ENCODE results near the gene CKAP2L.
"Not testable (repeated sequence)": the region's sequence is repeated elsewhere in the genome, so short reads cannot be mapped to it uniquely, and the experiment has no call there.

The CKAP2L gene

DNA sequence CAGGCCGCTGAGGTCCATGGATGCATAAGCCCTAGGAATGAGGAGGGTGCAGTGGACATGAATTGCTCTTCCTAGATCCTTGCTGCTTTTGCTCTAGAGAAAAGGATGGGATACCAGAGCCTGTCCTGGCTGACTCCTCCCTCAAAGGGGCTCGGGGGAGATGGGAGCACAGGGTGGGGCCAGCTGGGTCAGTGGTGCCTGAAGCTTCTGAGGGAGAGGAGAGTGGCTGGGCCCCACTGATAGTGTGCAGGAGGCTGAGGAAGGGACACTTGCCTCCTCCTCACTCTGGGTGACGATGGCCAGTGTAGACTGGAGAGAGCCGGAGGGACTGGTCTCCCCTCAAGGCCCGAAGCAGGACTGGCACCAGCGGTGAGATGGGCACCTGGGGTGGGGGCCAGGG, 43.6 kb downstream of the CKAP2L start, which contains the start of gene NT5DC4:
TSS of gene NT5DC4 (plus strand) at position 236 of the 400 bp plus-strand sequence. CDS start at position 296, 60 bp downstream.
- H3K27me3 ChIP-seq (ENCODE audit: control insufficient read depth, insufficient read depth, low read length, poor library complexity, severe bottlenecking): no peaks in the 10 kb centered on the region
- H3K4me3 ChIP-seq (ENCODE audit: insufficient read depth, low read depth, low read length): no peak within 1 kb of the TSS
- H3K27ac ChIP-seq (ENCODE audit: insufficient read depth, low read depth, low read length, poor library complexity, severe bottlenecking): no peak within 1 kb of the TSS
- no peaks in the 10 kb centered on the region for H3K9me3 ChIP-seq (ENCODE audit: control insufficient read depth, low read length)
- no peaks in the 10 kb centered on the region for H3K36me3 ChIP-seq (ENCODE audit: control insufficient read depth, insufficient read depth, low read length)
- H3K4me1 ChIP-seq (ENCODE audit: control insufficient read depth, insufficient read depth, low read length): no peaks in the 10 kb centered on the region
- 86 to 91% methylated on average over 6 of the region's 6 CpGs for WGBS, 2 experiments

DNA sequence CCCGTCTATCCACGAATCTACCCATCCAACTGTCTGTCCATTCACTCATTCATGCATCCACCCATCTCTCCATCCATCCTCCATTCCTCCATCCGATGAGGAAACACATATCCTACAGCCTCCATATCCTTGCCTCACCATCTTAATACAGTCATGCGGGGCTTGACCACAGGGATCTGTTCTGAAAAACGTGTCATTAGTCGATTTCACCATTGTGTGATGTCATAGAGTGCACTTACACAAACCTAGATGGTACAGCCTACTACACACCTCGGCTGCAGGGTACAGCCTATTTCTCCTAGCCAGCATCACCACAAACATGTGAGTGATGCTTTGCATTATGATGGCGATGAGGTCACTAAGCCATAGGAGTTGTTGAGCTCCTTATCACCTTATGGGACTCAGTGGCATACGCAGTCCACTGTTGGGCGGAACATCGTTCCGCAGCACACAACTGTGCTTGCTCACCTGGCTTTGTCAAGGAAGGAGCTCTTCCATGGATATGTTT, 45.5 kb downstream of the CKAP2L start:
- no peak overlapping the region for H3K27ac ChIP-seq (ENCODE audit: insufficient read depth, low read depth, low read length, poor library complexity, severe bottlenecking)

DNA sequence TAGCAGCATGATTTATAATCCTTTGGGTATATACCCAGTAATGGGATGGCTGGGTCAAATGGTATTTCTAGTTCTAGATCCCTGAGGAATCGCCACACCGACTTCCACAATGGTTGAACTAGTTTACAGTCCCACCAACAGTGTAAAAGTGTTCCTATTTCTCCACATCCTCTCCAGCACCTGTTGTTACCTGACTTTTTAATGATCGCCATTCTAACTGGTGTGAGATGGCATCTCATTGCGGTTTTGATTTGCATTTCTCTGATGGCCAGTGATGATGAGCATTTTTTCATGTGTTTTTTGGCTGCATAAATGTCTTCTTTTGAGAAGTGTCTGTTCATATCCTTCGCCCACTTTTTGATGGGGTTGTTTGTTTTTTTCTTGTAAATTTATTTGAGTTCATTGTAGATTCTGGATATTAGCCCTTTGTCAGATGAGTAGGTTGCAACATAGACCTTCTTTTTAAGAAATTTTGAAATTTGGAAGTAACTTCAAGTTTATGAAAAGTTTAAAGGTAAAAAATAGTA, 47.5 kb downstream of the CKAP2L start:
- 83 to 100% methylated on average over 1 of the region's 5 CpGs for WGBS, 2 experiments

More for the DNA sequence above, 45.5 kb downstream of the CKAP2L start:
- Histone ChIP-seq H3K36me3 (ENCODE audit: control insufficient read depth, insufficient read depth, low read length) (no peaks in the 10 kb centered on the region), H3K4me3 (ENCODE audit: insufficient read depth, low read depth, low read length) (no peak overlapping the region), H3K27me3 (ENCODE audit: control insufficient read depth, insufficient read depth, low read length, poor library complexity, severe bottlenecking) (no peaks in the 10 kb centered on the region), H3K4me1 (ENCODE audit: control insufficient read depth, insufficient read depth, low read length) (no peaks in the 10 kb centered on the region), H3K9me3 (ENCODE audit: control insufficient read depth, low read length) (no peaks in the 10 kb centered on the region)
- WGBS, 2 experiments: 90 to 91% methylated on average over 12 of the region's 12 CpGs

GRCh38 chr2:112716094-112716493, 48.3 kb downstream of the CKAP2L start:
- not testable (repeated sequence) for H3K27me3 ChIP-seq (ENCODE audit: control insufficient read depth, insufficient read depth, low read length, poor library complexity, severe bottlenecking); H3K4me1 ChIP-seq (ENCODE audit: control insufficient read depth, insufficient read depth, low read length); H3K27ac ChIP-seq (ENCODE audit: insufficient read depth, low read depth, low read length, poor library complexity, severe bottlenecking); H3K4me3 ChIP-seq (ENCODE audit: insufficient read depth, low read depth, low read length); H3K9me3 ChIP-seq (ENCODE audit: control insufficient read depth, low read length); H3K36me3 ChIP-seq (ENCODE audit: control insufficient read depth, insufficient read depth, low read length)
- no CpG with 5 or more reads among the region's 1 CpG for WGBS, 2 experiments

More for the DNA sequence above, 47.5 kb downstream of the CKAP2L start:
- not testable (repeated sequence) for H3K4me1 ChIP-seq (ENCODE audit: control insufficient read depth, insufficient read depth, low read length); H3K36me3 ChIP-seq (ENCODE audit: control insufficient read depth, insufficient read depth, low read length); H3K27me3 ChIP-seq (ENCODE audit: control insufficient read depth, insufficient read depth, low read length, poor library complexity, severe bottlenecking); H3K9me3 ChIP-seq (ENCODE audit: control insufficient read depth, low read length); H3K4me3 ChIP-seq (ENCODE audit: insufficient read depth, low read depth, low read length); H3K27ac ChIP-seq (ENCODE audit: insufficient read depth, low read depth, low read length, poor library complexity, severe bottlenecking)

DNA sequence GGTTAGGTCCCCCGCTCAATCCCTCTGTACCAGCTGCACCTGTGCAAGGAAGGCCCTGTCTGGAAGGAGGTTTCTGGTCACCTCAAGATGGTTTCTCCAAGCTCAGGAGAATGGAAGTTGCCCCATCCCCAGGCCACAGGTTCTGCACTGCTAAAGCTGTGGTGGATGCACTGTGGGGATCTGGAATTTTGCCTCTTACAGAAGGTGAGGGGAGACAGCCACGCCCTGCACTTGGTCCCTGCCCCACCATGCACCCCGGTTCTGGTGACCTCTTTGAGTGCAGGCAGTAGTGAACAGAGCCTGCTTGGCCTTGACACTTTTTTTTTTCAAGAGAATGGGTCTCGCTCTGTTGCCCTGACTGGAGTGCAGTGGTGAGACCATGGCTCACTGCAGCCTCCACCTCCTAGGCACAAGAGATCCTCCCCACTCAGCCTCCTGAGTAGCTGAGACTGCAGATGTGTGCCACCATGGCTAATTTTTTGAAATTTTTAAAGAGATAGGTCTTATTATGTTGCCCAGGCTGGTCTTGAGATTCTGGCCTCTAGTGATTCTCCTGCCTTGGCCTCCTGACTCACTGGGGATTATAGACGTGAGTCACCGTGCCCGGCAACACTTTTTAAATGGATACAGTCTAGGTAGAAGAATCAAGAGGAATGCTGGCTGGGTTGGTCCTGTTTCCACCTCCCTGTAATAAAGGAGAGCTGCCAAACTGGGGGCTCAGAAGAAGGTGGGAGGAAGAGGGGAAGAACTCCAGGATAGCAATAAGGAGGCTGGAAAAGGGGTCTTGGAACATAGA, 49.4 kb downstream of the CKAP2L start:
- H3K36me3 ChIP-seq (ENCODE audit: control insufficient read depth, insufficient read depth, low read length): no peaks in the 10 kb centered on the region
- no peak overlapping the region for H3K27ac ChIP-seq (ENCODE audit: insufficient read depth, low read depth, low read length, poor library complexity, severe bottlenecking)
- H3K4me3 ChIP-seq (ENCODE audit: insufficient read depth, low read depth, low read length): no peak overlapping the region
- H3K4me1 ChIP-seq (ENCODE audit: control insufficient read depth, insufficient read depth, low read length): no peaks in the 10 kb centered on the region
- H3K27me3 ChIP-seq (ENCODE audit: control insufficient read depth, insufficient read depth, low read length, poor library complexity, severe bottlenecking): no peaks in the 10 kb centered on the region
- H3K9me3 ChIP-seq (ENCODE audit: control insufficient read depth, low read length): no peaks in the 10 kb centered on the region
- WGBS, 2 experiments: 93 to 94% methylated on average over 7 of the region's 7 CpGs

GRCh38 chr2:112714331-112714730, 50.1 kb downstream of the CKAP2L start:
- Histone ChIP-seq H3K4me1 (ENCODE audit: control insufficient read depth, insufficient read depth, low read length) (no peaks in the 10 kb centered on the region), H3K27ac (ENCODE audit: insufficient read depth, low read depth, low read length, poor library complexity, severe bottlenecking) (no peak overlapping the region), H3K4me3 (ENCODE audit: insufficient read depth, low read depth, low read length) (no peak overlapping the region), H3K9me3 (ENCODE audit: control insufficient read depth, low read length) (no peaks in the 10 kb centered on the region), H3K27me3 (ENCODE audit: control insufficient read depth, insufficient read depth, low read length, poor library complexity, severe bottlenecking) (no peaks in the 10 kb centered on the region), H3K36me3 (ENCODE audit: control insufficient read depth, insufficient read depth, low read length) (no peaks in the 10 kb centered on the region)
- 90 to 93% methylated on average over 4 of the region's 4 CpGs for WGBS, 2 experiments

DNA sequence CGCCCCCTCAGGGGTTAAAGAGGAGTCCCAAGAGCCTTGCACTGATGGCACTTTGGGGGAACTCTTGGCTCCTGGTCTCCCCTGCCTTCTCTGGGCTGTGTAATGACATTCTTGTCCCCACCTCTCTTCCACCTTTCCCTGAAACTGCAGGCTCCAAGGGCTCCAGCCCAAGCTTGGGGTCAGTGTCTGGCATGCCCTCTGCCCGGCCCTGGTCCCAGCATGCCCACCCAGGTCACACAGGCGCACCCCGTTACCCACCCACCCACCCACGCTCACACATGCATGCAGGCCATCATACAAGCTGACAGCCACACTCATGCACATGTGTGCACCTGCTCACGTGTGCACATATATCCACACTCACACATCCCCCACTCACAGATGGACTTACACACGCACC, 50.5 kb downstream of the CKAP2L start:
- H3K4me3 ChIP-seq (ENCODE audit: insufficient read depth, low read depth, low read length): no peak overlapping the region
- H3K36me3 ChIP-seq (ENCODE audit: control insufficient read depth, insufficient read depth, low read length): no peaks in the 10 kb centered on the region
- no peaks in the 10 kb centered on the region for H3K9me3 ChIP-seq (ENCODE audit: control insufficient read depth, low read length)
- 82 to 88% methylated on average over 6 to 7 of the region's 7 CpGs for WGBS, 2 experiments
- no peaks in the 10 kb centered on the region for H3K27me3 ChIP-seq (ENCODE audit: control insufficient read depth, insufficient read depth, low read length, poor library complexity, severe bottlenecking)
- no peak overlapping the region for H3K27ac ChIP-seq (ENCODE audit: insufficient read depth, low read depth, low read length, poor library complexity, severe bottlenecking)
- H3K4me1 ChIP-seq (ENCODE audit: control insufficient read depth, insufficient read depth, low read length): no peaks in the 10 kb centered on the region

DNA sequence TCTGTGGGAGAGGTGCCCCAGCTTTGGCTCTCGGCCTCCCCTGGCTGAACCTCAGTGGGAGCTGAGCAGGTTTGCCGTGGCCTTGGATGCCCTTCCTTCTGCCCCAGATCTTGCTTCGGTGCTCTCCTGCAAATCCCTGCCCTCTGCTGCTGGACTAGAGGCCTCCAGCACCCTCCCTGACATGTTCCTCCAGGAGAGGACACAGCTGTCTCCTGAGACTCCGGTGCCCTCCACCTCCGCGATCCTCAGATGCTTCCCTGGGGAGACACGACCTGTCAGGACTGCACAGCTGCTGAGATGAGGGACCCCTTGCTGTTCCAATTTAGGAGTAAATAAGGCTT, 50.9 kb downstream of the CKAP2L start:
- no peak overlapping the region for H3K27ac ChIP-seq (ENCODE audit: insufficient read depth, low read depth, low read length, poor library complexity, severe bottlenecking)

GRCh38 chr2:112712903-112713584, 51.4 kb downstream of the CKAP2L start:
- Histone ChIP-seq H3K9me3 (ENCODE audit: control insufficient read depth, low read length) (no peaks in the 10 kb centered on the region), H3K4me3 (ENCODE audit: insufficient read depth, low read depth, low read length) (no peak overlapping the region), H3K27ac (ENCODE audit: insufficient read depth, low read depth, low read length, poor library complexity, severe bottlenecking) (no peak overlapping the region), H3K27me3 (ENCODE audit: control insufficient read depth, insufficient read depth, low read length, poor library complexity, severe bottlenecking) (no peaks in the 10 kb centered on the region), H3K36me3 (ENCODE audit: control insufficient read depth, insufficient read depth, low read length) (no peaks in the 10 kb centered on the region), H3K4me1 (ENCODE audit: control insufficient read depth, insufficient read depth, low read length) (no peaks in the 10 kb centered on the region)
- WGBS, 2 experiments: 88 to 91% methylated on average over 17 of the region's 17 CpGs

More for the DNA sequence above, 50.9 kb downstream of the CKAP2L start:
- no peaks in the 10 kb centered on the region for H3K27me3 ChIP-seq (ENCODE audit: control insufficient read depth, insufficient read depth, low read length, poor library complexity, severe bottlenecking)
- no peaks in the 10 kb centered on the region for H3K36me3 ChIP-seq (ENCODE audit: control insufficient read depth, insufficient read depth, low read length)
- H3K4me1 ChIP-seq (ENCODE audit: control insufficient read depth, insufficient read depth, low read length): no peaks in the 10 kb centered on the region
- no peaks in the 10 kb centered on the region for H3K9me3 ChIP-seq (ENCODE audit: control insufficient read depth, low read length)
- H3K4me3 ChIP-seq (ENCODE audit: insufficient read depth, low read depth, low read length): no peak overlapping the region
- WGBS, 2 experiments: 87 to 91% methylated on average over 7 of the region's 7 CpGs

DNA sequence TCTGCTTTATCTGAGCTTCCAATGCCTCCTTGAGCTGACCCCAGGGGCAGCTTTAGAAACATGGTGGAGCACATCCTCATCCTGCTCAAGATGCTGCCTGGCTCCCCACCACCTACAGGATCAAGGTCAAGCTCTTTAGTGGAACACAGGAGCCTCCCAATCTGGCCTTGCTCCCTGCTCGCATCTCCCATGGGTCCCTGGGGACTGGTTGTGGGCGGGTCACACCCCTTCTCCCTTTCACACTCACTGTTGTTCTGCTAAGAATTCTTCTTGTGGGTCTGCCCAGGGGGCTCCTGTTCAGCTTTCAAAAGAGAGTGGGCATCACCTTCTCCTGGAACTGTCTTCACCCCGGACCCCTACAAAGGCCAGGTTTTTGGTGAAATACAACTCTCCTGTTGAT, 51.9 kb downstream of the CKAP2L start:
- no peaks in the 10 kb centered on the region for H3K9me3 ChIP-seq (ENCODE audit: control insufficient read depth, low read length)
- H3K4me1 ChIP-seq (ENCODE audit: control insufficient read depth, insufficient read depth, low read length): no peaks in the 10 kb centered on the region
- no peaks in the 10 kb centered on the region for H3K36me3 ChIP-seq (ENCODE audit: control insufficient read depth, insufficient read depth, low read length)
- WGBS, 2 experiments: 91 to 92% methylated on average over 3 of the region's 3 CpGs
- H3K27ac ChIP-seq (ENCODE audit: insufficient read depth, low read depth, low read length, poor library complexity, severe bottlenecking): no peak overlapping the region
- no peak overlapping the region for H3K4me3 ChIP-seq (ENCODE audit: insufficient read depth, low read depth, low read length)
- H3K27me3 ChIP-seq (ENCODE audit: control insufficient read depth, insufficient read depth, low read length, poor library complexity, severe bottlenecking): no peaks in the 10 kb centered on the region
